Vagina (tissue), 2 donors: ENCODE measurements around the gene ARMC3.

ENCODE experiments used
- CTCF ChIP-seq, 3 experiments: fragments of 450-650 bp in 2 of 3; fragments of 200-600 bp in 1 of 3; sonication (generic) in 1 of 3; IDR thresholded peaks; one replicate each; pipeline ENCODE4 v1.5.1; 2017 to 2019; ENCODE audit warnings: antibody characterized with exemption in 3 of 3, mild to moderate bottlenecking in 2 of 3, moderate library complexity in 2 of 3
- POLR2A ChIP-seq, 2 donors: fragments of 450-650 bp; IDR thresholded peaks; one replicate each; pipeline ENCODE4 v1.6.1; 2017; ENCODE audit warnings: antibody characterized with exemption in 2 of 2, mild to moderate bottlenecking in 2 of 2, moderate library complexity in 2 of 2

GRCh38 chr10:22891797-22892196 lies 36.1 kb upstream of the ARMC3 start:
- TF ChIP-seq CTCF (IDR thresholded peaks at IDR 0.05): no peak
- no peak for TF ChIP-seq POLR2A (IDR thresholded peaks at IDR 0.05)
